Measurements from ENCODE around the gene TACC2.
A peak's percentile ranks its signal among the peaks of the same experiment; 100 is the strongest.
"Not testable (repeated sequence)": the region's sequence is repeated elsewhere in the genome, so short reads cannot be mapped to it uniquely, and the experiment has no call there.

The TACC2 gene

DNA sequence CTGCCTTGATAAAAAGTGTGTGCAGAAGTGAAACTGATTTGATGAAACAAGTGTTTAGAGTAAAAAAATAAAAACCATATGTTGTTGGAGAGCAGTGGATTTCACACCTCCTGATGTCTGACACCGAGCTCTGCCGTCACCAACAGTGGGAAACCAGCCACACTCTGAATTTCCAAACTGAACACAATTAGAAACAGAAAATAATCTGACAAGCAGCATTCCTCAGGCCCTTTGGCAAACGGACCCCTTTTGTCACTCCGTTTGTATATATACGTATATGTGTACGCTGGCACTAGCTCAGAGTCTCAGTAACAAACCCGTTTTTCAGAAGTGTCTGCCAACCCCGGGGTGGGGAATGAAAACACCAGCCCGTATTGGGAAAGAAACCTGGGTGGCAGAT lies 32.4 kb downstream of the TACC2 start:
- DNase-seq (ENCODE audit: low read depth, low spot score): no peak
- H3K4me3 ChIP-seq (ENCODE audit: low read depth, low read length): peak overlapping the region; percentile 19
- TF ChIP-seq, protein P1, sequence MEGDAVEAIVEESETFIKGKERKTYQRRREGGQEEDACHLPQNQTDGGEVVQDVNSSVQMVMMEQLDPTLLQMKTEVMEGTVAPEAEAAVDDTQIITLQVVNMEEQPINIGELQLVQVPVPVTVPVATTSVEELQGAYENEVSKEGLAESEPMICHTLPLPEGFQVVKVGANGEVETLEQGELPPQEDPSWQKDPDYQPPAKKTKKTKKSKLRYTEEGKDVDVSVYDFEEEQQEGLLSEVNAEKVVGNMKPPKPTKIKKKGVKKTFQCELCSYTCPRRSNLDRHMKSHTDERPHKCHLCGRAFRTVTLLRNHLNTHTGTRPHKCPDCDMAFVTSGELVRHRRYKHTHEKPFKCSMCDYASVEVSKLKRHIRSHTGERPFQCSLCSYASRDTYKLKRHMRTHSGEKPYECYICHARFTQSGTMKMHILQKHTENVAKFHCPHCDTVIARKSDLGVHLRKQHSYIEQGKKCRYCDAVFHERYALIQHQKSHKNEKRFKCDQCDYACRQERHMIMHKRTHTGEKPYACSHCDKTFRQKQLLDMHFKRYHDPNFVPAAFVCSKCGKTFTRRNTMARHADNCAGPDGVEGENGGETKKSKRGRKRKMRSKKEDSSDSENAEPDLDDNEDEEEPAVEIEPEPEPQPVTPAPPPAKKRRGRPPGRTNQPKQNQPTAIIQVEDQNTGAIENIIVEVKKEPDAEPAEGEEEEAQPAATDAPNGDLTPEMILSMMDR (IDR thresholded peaks at IDR 0.05; ENCODE audit: insufficient read depth, low read length, missing control alignments): no peak
- POLR2A ChIA-PET: no interaction called here
- CTCF ChIA-PET: interaction anchor here (1.2 to 1.4 kb wide), 2 partner anchors 11 to 29 kb away, joined by 3 to 4 read pairs; no protein-coding TSS in a partner anchor

DNA sequence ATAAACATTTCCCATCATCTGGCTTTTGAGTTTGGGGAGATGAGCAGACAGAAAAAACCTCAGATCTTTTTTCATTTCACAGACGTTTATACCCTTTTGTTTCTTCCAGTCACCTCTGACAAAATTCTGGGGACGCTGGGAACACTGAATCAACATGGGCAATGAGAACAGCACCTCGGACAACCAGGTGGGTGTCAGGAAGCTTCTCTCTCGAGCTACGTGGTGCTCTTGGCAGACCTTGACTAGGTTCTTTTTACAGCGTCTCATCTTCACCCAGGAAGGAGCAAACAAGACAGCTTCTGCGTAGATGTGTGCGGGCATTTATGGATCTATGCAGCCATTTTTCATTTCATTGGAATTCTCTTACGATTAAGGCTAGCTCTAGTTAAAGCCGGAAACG lies 32.9 kb downstream of the TACC2 start:
- DNase-seq (ENCODE audit: low read depth, low spot score): no peak
- ChIA-PET CTCF (interaction anchor here (1.2 kb wide), 1 partner anchor 28 kb away, joined by 4 read pairs; no protein-coding TSS in a partner anchor), POLR2A (no interaction called here)
- TF ChIP-seq, protein P1 (IDR thresholded peaks at IDR 0.05; ENCODE audit: insufficient read depth, low read length, missing control alignments): no peak
- H3K4me3 ChIP-seq (ENCODE audit: low read depth, low read length): no peak overlapping the region

DNA sequence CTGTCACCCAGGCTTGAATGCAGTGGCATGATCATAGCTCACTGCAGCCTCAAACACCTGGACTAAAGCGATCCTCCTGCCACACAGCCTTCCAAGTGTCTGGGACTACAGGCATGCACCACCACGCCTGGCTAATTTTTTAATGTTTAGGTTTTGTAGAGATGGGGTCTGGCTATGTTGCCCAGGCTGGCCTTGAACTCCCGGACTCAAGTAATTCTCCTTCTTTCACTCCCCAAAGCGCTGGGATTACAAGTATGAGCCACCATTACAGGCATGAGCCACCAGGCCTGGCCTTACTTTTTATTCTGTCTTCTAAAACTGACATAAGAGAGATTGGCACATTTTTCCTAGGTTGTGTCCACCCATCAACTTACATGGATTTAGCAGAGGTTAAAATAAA lies 33.3 kb downstream of the TACC2 start:
- POLR2A ChIA-PET: no interaction called here
- CTCF ChIA-PET: interaction anchor here (1.2 kb wide), 1 partner anchor 28 kb away, joined by 4 read pairs; no protein-coding TSS in a partner anchor
- TF ChIP-seq, protein P1 (IDR thresholded peaks at IDR 0.05; ENCODE audit: insufficient read depth, low read length, missing control alignments): no peak
- H3K4me3 ChIP-seq (ENCODE audit: low read depth, low read length): no peak overlapping the region
- no peak for DNase-seq (ENCODE audit: low read depth, low spot score)

DNA sequence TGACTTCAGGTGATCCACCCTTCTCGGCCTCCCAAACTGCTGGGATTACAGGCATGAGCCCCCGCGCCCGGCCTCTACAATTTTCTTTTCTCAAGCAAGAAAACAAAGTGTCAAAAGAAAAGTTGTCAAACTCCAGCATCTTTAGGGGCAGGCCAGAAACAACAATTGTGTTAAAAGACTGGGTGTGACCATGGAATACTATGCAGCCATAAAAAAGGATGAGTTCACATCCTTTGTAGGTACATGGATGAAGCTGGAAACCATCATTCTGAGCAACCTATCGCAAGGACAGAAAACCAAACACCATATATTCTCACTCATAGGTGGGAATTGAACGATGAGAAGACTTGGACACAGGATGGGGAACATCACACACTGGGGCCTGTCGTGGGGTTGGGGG lies 34.3 kb downstream of the TACC2 start:
- CTCF ChIA-PET; DNase-seq (ENCODE audit: low read depth, low spot score); POLR2A ChIA-PET; H3K4me3 ChIP-seq (ENCODE audit: low read depth, low read length): not testable (repeated sequence)

DNA sequence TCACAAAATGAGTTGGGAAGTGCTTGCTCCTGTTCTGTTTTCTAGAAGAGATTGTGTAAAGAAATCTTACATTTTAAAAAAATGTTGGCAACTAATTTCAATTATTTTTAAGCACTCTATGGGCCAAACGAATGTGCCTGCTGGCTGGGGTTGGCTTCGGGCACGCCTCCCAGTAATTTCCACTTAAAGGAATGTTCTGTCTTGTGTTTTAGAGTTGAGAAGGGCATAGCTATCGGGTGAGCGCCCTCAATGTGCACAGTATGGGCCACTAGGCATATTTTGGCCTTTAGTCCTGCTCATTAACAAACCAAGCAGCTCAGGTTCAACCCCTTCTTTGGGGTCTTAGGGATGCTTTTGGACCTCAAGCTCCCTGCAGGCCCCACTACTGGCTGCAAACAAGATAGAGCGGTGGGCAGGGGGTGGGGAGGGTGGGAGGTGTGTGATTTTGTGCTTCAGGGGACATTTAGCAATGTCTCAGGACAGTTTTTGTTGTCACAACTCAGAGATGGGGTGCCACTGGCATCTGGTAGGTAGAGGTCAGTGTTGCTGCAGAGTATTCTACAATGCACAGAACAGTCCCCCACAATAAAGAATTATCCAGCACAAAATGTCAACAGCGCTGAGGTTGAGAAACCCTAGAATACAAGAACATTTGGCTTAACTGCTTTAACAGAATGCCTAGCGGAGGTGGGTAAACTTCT lies 40.7 kb downstream of the TACC2 start:
- TF ChIP-seq, protein P1 (IDR thresholded peaks at IDR 0.05; ENCODE audit: insufficient read depth, low read length, missing control alignments): no peak
- H3K4me3 ChIP-seq (ENCODE audit: low read depth, low read length): no peak overlapping the region
- CTCF ChIA-PET: no interaction called here
- POLR2A ChIA-PET: no interaction called here
- no peak for DNase-seq (ENCODE audit: low read depth, low spot score)

DNA sequence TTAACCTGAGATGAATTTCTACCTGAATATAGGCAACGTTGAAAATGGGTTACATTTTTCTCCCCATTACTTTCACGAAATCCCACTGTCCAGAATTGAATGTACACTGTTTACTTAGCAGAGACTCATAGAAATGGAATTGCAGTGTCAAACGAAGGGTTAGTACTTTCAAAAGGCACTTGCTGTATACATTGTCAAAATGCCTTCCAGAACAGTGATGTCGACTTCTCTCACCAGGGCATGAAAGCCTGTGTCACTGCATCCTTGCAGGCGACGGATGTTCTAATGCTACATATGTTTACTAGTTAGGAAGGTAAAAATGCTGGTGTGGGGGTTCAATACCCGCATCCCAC lies 41.2 kb downstream of the TACC2 start:
- H3K4me3 ChIP-seq (ENCODE audit: low read depth, low read length): no peak overlapping the region
- ChIA-PET POLR2A (no interaction called here), CTCF (no interaction called here)
- TF ChIP-seq, protein P1 (IDR thresholded peaks at IDR 0.05; ENCODE audit: insufficient read depth, low read length, missing control alignments): no peak
- no peak for DNase-seq (ENCODE audit: low read depth, low spot score)
